ENCODE data around the gene TRAPPC10.

The TRAPPC10 gene

DNA sequence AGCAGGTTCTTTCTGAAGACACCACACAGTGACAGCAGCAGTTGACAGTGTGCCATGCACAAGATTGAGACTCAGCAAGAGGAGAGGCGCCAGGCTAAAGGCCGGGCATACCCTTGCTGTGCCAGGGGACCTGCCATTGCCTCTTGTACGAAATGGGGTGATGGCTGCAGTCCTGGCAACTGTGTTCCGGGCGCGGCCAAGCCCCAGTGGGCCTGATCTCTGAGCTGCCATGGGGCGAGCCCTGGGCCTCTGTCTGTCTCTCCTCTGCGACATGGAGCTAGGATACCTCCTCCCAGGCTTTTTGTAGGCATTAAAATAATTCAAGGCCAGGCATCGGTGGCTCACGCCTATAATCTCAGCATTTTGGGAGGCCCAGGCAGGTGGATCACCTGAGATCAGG lies 9.6 kb upstream of the TRAPPC10 start:
- no peak for DNase-seq (ENCODE audit: low spot score)

DNA sequence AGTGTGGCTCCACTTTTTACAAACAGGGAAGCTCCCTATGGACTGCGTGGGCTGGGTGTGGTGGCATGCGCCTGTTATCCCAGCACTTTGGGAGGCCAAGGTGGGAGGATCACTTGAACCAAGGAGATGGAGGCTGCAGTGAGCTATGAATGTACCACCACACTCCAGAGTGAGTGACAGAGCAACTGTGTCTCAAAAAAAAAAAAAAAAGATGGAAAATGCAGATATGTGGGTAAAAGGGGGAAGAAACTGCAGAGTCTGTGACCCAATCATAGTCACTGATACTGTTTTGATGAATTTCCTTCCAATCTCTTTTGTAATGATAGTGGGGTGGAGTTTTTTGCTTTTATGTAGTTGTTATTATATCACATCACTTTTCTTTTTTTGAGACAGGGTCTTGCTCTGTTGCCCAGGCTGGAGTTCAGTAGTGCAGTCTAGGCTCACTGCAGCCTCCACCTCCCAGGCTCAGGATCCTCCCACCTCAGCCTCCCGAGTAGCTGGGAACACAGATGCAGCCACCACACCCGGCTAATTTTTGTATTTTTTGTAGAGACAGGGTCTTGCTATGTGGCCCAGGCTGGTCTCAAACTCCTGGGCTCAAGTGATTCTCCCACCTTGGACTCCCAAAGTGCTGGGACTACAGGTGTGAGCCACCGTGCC lies 8.7 kb upstream of the TRAPPC10 start:
- no peak for DNase-seq (ENCODE audit: low spot score)

GRCh38 chr21:44005071-44005470 lies 7.0 kb upstream of the TRAPPC10 start:
- DNase-seq (ENCODE audit: low spot score) = no peak

DNA sequence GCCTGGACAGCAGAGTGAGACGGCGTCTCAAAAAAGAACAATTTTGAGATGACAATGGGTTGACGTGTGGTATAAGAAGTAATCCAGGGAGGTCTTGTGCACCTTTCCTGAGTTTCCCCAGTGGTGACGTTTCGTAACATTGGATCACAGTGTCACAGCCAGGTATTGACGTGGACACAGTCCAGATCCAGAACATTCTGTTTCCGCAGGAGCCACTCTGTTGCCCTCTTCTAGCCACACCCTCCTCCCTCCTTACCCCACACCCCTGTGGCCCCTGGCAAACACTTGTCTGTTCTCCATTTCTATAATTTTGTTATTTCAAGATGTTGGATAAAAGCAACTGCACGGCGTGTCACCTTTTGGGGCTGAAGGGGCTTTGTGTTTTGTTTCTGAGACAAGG lies 6.5 kb upstream of the TRAPPC10 start:
- no peak for DNase-seq (ENCODE audit: low spot score)

DNA sequence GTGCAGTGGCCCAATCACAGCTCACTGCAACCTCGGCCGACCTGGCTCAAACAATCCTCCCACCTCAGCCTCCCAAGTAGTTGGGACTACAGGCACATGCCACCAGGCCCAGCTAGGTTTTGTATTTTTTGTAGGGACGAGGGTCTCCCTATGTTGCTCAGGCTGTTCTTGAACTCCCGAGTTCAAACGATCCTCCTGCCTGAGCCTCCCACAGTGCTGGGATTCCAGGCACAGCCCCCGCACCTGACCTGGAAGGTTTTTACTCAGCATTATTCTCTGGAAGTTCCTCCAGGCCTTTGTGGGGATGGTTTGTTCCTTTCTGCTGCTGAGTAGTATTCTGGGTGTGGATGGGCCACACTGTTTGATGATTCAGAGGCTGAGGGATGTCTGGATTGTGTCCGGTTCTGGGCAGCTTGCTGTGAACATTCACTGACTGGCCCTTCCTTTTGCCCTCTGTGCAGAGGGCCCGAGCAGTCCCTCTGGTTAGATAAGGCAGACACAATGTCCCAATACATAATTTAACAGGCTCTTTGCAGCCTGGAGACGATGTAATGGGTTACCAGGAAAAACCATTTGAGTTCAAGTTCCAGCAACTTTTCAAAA lies 6.0 kb upstream of the TRAPPC10 start:
- DNase-seq (ENCODE audit: low spot score) = no peak

DNA sequence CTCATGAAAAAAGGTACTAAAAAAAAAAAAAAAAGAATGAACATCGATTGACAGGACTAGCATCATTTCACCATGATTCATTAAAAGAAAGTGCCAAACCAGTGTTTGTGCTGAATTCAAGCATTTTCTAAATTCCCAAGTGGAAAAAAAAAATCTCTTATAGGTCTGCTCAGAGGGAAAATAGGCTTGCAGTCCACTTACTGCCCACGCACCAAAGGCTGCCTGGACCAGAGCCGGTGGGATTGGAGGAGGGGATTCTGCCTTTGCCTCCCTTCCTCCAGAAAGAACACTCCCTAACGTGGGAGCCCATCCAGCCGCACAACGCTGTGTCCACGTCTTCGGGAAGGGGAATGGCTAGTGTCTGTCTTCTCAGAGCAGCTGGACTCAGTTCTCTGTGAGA lies 5.5 kb upstream of the TRAPPC10 start:
- DNase-seq (ENCODE audit: low spot score) = no peak

DNA sequence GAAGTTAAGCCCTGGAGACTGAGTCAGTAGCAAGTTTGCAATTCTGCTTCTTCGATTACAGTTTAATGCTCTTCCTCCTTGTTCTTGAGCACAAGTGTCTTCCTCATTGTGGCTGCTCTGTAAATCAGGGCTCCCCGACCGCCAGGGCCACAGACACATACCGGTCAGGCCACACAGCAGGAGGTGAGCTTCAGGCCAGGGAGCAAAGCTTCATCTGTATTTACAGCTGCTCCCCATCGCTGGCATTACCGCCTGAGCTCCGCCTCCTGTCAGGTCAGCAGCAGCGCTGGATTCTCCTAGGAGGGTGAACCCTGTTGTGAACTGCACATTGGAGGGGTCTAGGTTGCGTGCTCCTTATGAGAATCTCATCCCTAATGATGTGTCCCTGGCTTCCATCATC lies 1.7 kb upstream of the TRAPPC10 start:
- no peak for DNase-seq (ENCODE audit: low spot score)

GRCh38 chr21:44011123-44011522 lies 986 bp upstream of the TRAPPC10 start:
- DNase-seq (ENCODE audit: low spot score) = no peak

- DNase-seq (ENCODE audit: low spot score) = peak; percentile 91
These were observed 618 bp downstream of the TRAPPC10 start for GRCh38 chr21:44012474-44013379.

- DNase-seq (ENCODE audit: low spot score) = no peak
These were observed 1.4 kb downstream of the TRAPPC10 start for GRCh38 chr21:44013380-44014088.

DNA sequence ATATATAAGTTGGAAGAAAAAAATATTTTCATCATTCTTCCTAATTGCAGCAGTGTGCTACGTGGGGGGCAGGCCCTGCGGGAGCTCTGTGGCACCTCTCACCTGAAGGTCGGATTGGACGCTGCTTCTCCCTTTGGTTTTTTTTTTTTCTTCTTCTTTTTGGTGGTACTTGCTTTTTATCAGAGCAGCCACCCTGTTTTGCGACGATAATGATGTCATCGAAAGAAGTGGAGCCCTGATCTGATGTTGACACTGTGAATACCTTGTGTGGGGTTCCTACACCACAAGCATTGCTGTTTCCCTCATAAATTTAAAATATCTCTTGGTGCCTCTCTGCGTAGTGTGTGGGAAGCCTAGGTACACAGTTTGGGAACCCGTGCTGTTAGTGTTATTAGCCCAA lies 5.5 kb downstream of the TRAPPC10 start:
- DNase-seq (ENCODE audit: low spot score) = no peak

DNA sequence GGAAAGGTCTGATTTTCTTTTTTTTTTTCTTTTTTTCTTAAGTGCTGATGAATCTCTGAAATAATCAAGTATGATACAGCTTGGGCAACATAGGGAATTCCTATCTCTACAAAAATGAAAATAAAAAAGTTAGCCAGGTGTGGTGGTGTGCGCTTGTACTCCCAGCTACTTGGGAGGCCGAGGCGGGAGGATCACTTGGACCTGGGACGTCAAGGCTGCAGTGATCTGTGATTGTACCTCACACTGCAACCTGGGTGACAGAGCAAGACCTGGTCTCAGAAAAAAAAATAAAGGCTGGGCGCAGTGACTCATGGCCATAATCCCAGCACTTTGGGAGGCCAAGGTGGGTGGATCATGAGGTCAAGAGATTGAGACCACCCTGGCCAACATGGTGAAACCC lies 6.0 kb downstream of the TRAPPC10 start:
- DNase-seq (ENCODE audit: low spot score) = no peak

GRCh38 chr21:44018813-44019567 lies 6.9 kb downstream of the TRAPPC10 start:
- DNase-seq (ENCODE audit: low spot score) = no peak

GRCh38 chr21:44019568-44019958 lies 7.5 kb downstream of the TRAPPC10 start:
- no peak for DNase-seq (ENCODE audit: low spot score)

DNA sequence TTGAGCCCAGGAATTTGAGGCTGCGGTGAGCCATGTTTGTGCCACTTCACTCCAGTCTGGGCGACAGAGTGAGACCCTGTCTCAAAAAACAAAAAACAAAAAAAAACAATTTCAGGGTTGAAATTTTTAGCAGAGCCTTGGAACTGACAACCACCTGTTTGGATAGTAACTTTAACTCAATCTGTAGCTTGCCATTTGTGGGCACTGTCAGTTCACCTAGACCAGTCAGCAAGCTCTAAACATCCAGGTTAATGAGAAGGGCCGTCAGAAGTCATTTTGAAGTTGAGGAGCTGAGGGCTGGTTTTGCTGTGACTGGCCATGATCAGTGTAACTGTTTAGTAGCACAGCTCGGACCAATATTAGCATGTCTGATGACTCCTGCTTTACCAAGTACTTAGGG lies 8.4 kb downstream of the TRAPPC10 start:
- no peak for DNase-seq (ENCODE audit: low spot score)

GRCh38 chr21:44021064-44021463 lies 9.0 kb downstream of the TRAPPC10 start:
- DNase-seq (ENCODE audit: low spot score) = no peak

- DNase-seq (ENCODE audit: low spot score) = no peak
These were observed 12.1 kb downstream of the TRAPPC10 start for GRCh38 chr21:44024257-44024656.

DNA sequence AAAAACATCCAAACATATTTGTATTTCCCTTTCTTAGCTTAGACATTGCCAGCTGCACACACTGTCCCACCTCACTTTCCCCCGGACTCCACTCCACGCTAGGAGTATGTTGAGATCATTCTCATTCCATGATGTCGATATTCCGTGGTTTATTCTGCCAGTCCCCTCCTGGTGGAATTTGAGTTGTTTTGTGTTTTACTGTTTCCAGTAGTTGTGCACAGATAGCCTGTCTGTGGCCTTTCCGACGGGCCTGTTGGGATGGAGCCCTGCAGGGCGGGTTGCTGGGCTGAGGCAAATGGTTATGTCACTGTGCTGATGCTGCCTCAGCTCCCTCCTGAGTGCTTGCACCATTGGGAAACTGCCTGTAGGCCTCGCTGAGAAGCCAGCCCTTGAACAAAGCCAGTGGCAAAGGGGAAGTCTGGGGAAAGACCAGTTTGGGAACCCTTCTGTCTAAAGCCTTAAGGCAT lies 12.8 kb downstream of the TRAPPC10 start:
- no peak for DNase-seq (ENCODE audit: low spot score)

DNA sequence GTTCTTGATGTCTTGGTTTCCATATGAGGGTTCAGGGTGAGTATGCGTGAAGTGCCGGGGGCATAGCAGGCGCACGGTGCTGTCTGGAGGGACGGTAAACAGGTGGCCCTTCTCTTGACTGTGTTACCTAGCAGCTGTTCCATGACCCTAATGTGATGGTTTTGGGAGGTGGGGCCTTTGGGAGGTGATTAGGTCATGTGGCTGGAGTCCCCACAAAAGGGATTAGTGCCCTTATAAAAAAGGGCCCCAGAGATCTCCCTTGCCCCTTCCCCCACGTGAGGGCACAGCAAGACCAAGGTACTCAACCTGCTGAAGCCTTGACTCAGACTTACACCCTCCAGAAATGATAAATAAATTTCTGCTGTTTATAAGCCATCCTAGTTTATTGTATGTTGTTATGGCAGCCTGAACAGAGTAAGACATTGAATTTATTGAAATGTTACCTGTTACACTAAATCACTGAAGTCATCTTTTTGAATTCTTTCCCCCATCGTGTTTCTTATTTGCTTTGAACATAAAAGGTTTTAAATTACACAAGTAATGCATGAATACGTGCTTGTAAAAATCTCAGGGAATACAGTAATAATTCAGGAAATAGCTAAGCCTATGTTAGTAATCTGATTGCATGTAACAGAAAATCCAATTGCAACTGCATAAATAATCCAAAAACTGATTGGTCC lies 15.6 kb downstream of the TRAPPC10 start:
- no peak for DNase-seq (ENCODE audit: low spot score)

DNA sequence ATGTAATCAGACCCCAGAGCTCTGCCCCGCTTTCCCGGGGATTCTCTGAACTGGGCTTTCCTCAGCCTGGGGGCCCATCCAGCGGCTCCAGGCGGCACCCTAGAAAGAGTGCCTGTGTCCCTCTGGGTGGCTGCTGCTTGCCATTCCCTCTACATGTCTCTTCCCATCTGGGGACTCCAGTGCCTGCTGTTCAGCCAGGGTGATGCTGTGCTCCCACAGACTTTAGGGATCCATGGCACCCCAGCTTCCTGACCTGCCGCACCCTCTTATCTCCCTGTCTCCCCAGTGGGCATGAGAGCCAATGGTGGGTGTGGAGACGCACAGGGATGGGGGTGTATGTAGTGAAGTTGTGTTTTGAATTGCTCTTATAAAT lies 16.2 kb downstream of the TRAPPC10 start:
- no peak for DNase-seq (ENCODE audit: low spot score)

DNA sequence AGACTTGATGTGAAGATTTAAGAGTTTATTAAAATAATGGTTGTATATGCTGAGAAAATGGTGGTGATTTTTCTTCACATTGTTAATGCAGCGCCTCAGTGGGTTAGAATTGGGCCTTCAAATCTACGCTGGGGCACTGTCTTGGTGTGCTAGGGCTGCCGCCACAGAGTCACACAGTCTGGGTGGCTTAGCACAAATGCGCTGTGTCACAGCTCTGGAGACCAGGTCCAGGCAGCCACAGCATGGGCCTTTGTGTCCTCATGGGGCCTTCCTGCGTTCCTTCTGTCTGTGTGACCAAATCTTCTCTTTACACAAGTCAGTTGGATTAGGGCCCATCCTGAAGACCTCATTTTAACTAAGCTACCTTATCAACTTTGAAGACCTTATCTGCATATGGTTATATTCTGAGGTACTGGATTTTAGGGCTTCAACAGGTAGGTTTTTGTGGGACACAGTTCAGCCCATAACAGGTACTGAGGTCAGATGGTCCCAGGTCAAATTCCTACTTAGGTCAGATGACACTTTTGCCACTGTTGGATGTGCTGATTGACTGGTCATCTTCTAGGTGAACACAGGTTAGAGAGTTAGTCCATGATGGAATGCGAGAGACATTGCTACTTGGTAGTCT lies 17.5 kb downstream of the TRAPPC10 start:
- no peak for DNase-seq (ENCODE audit: low spot score)
